ENCODE results near the gene LEPROT. TPM values are rescaled to one million over a fixed set of nuclear protein-coding genes. Genes with fewer than 3 reads are reported as not detected.

The LEPROT gene
- total and polyA plus RNA-seq, 8 donors = 16.9 to 45.5 (median 30.3) TPM

- H3K4me3 ChIP-seq = no peak overlapping the region
- intact Hi-C loops (cut with DNase I) = no loop called here
- no peaks in the 10 kb centered on the region for H3K27me3 ChIP-seq
- FAIRE-seq (no peak), DNase-seq (no peak), ATAC-seq (peak in 1 of 4 donors; percentile 25)
- peaks cover 0 to 5% (median 0%) of the 10 kb centered on the region in 3 donors for H3K4me1 ChIP-seq
- H3K27ac ChIP-seq = no peak overlapping the region
- no peaks in the 10 kb centered on the region for H3K9me3 ChIP-seq
- 76 to 86% methylated on average over 2 of the region's 2 CpGs for WGBS, 2 donors
- H3K36me3 ChIP-seq = no peaks in the 10 kb centered on the region
- no peak for TF ChIP-seq CTCF (IDR thresholded peaks at IDR 0.05)
Observed at GRCh38 chr1:65477414-65478378, 57.2 kb downstream of the LEPROT start.

GRCh38 chr1:65478379-65479026 is 58.0 kb downstream of the LEPROT start:
- H3K27ac ChIP-seq = no peak overlapping the region
- peaks cover 2 to 8% (median 5%) of the 10 kb centered on the region in 3 donors for H3K4me1 ChIP-seq
- intact Hi-C loops (cut with DNase I) = no loop called here
- FAIRE-seq = no peak
- TF ChIP-seq CTCF (IDR thresholded peaks at IDR 0.05) = no peak
- H3K9me3 ChIP-seq = no peaks in the 10 kb centered on the region
- no peak for ATAC-seq
- no peaks in the 10 kb centered on the region for H3K27me3 ChIP-seq
- no peak for DNase-seq
- 74 to 82% methylated on average over 3 of the region's 3 CpGs for WGBS, 2 donors
- H3K4me3 ChIP-seq = no peak overlapping the region
- no peaks in the 10 kb centered on the region for H3K36me3 ChIP-seq

GRCh38 chr1:65479554-65480204 is 59.2 kb downstream of the LEPROT start:
- no peak overlapping the region for H3K27ac ChIP-seq
- intact Hi-C loops (cut with DNase I) = no loop called here
- 81 to 90% methylated on average over 4 of the region's 4 CpGs for WGBS, 2 donors
- H3K9me3 ChIP-seq = no peaks in the 10 kb centered on the region
- no peak overlapping the region for H3K4me3 ChIP-seq
- FAIRE-seq (no peak), DNase-seq (no peak), ATAC-seq (no peak)
- H3K4me1 ChIP-seq = peaks cover 11 to 13% (median 12%) of the 10 kb centered on the region in 3 donors
- H3K36me3 ChIP-seq = no peaks in the 10 kb centered on the region
- H3K27me3 ChIP-seq = no peaks in the 10 kb centered on the region
- TF ChIP-seq CTCF (IDR thresholded peaks at IDR 0.05) = no peak

GRCh38 chr1:65480684-65481405 is 60.4 kb downstream of the LEPROT start:
- no peak for FAIRE-seq
- no peak for TF ChIP-seq CTCF (IDR thresholded peaks at IDR 0.05)
- intact Hi-C loops (cut with DNase I) = no loop called here
- Histone ChIP-seq H3K27me3 (no peaks in the 10 kb centered on the region), H3K9me3 (no peaks in the 10 kb centered on the region), H3K27ac (no peak overlapping the region), H3K4me1 (peaks cover 16 to 19% (median 19%) of the 10 kb centered on the region in 3 donors), H3K36me3 (no peaks in the 10 kb centered on the region), H3K4me3 (no peak overlapping the region)
- ATAC-seq = no peak
- 92 to 93% methylated on average over 4 of the region's 4 CpGs for WGBS, 2 donors
- DNase-seq = no peak

Data from pancreas (tissue), 10 donors.